HG03520 (cell line): Measurements from ENCODE around the gene ZBTB47.

Source experiments
- ATAC-seq: cut with Tn5 transposase; IDR thresholded peaks from one replicate; pipeline ENCODE4 v1.9.1; 2021; ENCODE audit warnings: mild to moderate bottlenecking, moderate library complexity; ENCODE audit not compliant: unreplicated experiment

The ZBTB47 gene

GRCh38 chr3:42711491-42712343, 58.2 kb downstream of the ZBTB47 start:
- no peak for ATAC-seq

- no peak for ATAC-seq
Measured at GRCh38 chr3:42712344-42712648, 58.8 kb downstream of the ZBTB47 start.

GRCh38 chr3:42712688-42713372, 59.3 kb downstream of the ZBTB47 start:
- no peak for ATAC-seq

- ATAC-seq = no peak
Measured at GRCh38 chr3:42713747-42714146, 60.2 kb downstream of the ZBTB47 start.

- no peak for ATAC-seq
Measured at GRCh38 chr3:42714171-42714852, 60.8 kb downstream of the ZBTB47 start.
